Activated T-cell treated with anti-CD3 and anti-CD28 coated beads, Interleukin-2, amount 50 U/mL, for 72 hours (primary cell): ENCODE results near the gene TNFSF11. TPM values are rescaled to one million over a fixed set of nuclear protein-coding genes. Genes with fewer than 3 reads are reported as not detected.

Source experiments
- ATAC-seq, 2 donors: fragments of 150-1000 bp; cut with Tn5 transposase; replicated peaks in 1 of 2; 2 replicates each; pipeline ENCODE4 v1.10.0; 2021; ENCODE audit warnings: moderate library complexity in 2 of 2, mild to moderate bottlenecking in 1 of 2
- DNase-seq, 2 donors: peaks; one replicate each; pipeline ENCODE4 v3.0.0; 2021 to 2022; ENCODE audit warnings: mixed read lengths in 1 of 2
- H3K27ac Mint-ChIP-seq: one replicate; pipeline ENCODE4 v1.8.0; 2022; ENCODE audit warnings: mild to moderate bottlenecking, moderate library complexity, mixed read lengths
- H3K27me3 Mint-ChIP-seq: one replicate; pipeline ENCODE4 v1.8.0; 2022; ENCODE audit warnings: low read depth, mixed read lengths
- H3K36me3 Mint-ChIP-seq, 2 donors: one replicate each; pipeline ENCODE4 v1.8.0; 2022; ENCODE audit warnings: mixed read lengths in 2 of 2, mild to moderate bottlenecking in 1 of 2; ENCODE audit not compliant: insufficient read depth in 2 of 2
- H3K4me1 Mint-ChIP-seq: one replicate; pipeline ENCODE4 v1.8.0; 2022; ENCODE audit warnings: low read depth, mixed read lengths
- H3K4me3 Mint-ChIP-seq, 2 donors: one replicate each; pipeline ENCODE4 v1.8.0; 2022; ENCODE audit warnings: mild to moderate bottlenecking in 2 of 2, mixed read lengths in 2 of 2, moderate library complexity in 2 of 2
- H3K9me3 Mint-ChIP-seq, 2 donors: one replicate each; pipeline ENCODE4 v1.8.0; 2022; ENCODE audit warnings: mixed read lengths in 2 of 2
- total RNA-seq, 2 donors: library from RNA; stranded (reverse); gene quantifications; one replicate each; pipeline ENCODE4 v1.2.3, GENCODE V29; 2022

TNFSF11 gene
- total RNA-seq, 2 donors from 2014 or later: 1.6 to 2.2 TPM

DNA sequence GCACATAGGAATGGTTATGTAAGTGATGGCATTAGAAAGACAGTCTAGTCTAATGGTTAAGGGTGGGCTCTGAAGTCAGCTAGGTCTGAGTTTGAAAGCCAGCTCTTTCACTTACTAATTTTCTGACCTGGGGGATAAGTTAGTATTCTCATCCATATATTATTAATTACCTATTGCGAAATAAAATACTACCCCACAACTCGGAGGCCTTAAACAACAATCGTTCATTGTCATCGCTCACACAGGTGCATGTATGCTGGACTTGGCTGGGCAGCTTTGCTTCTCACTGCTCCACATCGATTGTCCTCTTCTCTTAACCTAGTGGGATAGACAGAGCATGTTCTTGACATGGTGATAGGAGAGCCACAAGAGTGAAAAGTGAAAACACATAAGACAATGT is 54.7 kb downstream of the TNFSF11 start:
- DNase-seq: no peak
- no peak for ATAC-seq
- Mint-ChIP-seq H3K36me3 (no peaks in the 10 kb centered on the region), H3K4me3 (no peak overlapping the region), H3K27ac (no peak overlapping the region), H3K27me3 (peaks cover 19% of the 10 kb centered on the region), H3K4me1 (no peaks in the 10 kb centered on the region), H3K9me3 (no peaks in the 10 kb centered on the region)

DNA sequence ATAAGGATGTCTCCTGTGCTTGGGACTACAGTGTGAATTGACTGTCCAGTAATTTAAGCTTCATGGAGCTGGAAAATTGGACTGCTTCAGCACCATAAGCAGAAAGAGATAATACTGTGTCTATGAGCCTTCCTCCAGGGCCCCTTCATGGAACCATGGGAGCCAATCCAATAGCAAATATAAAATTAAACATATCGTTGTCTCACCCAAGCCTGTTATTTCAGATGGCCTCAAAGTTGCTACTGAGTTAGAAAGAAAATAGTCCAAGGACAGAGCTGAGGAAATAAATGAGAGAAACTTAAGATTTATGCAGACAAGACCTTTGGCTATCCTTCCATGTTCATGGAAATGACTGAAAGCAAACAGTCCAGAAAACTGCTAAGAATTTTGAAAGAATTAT is 57.2 kb downstream of the TNFSF11 start:
- Mint-ChIP-seq H3K4me3 (no peak overlapping the region), H3K9me3 (no peaks in the 10 kb centered on the region), H3K27me3 (peaks cover 24% of the 10 kb centered on the region), H3K36me3 (no peaks in the 10 kb centered on the region), H3K4me1 (no peaks in the 10 kb centered on the region), H3K27ac (no peak overlapping the region)
- ATAC-seq: no peak
- no peak for DNase-seq

DNA sequence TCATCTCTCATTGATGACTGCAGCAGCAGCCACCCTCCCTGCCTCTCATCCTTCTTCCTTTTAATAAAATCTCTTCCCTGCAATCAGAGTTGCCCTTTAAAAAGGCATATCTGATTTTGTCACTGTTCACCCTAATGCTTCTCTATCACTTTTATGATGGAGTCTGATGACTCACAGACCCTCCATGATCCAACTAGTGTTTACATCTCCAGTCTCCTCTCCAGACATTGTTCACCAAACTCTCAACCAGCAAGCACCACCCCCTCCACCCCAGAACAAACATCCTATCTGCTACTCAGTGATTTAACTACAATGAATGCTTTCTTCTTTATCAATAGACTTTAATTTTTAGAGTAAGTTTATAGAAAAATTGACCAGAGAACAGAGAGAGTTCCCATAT is 59.5 kb downstream of the TNFSF11 start:
- H3K27ac Mint-ChIP-seq: no peak overlapping the region
- H3K4me1 Mint-ChIP-seq: no peaks in the 10 kb centered on the region
- H3K27me3 Mint-ChIP-seq: peaks cover 20% of the 10 kb centered on the region
- no peak overlapping the region for H3K4me3 Mint-ChIP-seq
- H3K9me3 Mint-ChIP-seq: no peaks in the 10 kb centered on the region
- no peak for DNase-seq
- H3K36me3 Mint-ChIP-seq: no peaks in the 10 kb centered on the region
- no peak for ATAC-seq

DNA sequence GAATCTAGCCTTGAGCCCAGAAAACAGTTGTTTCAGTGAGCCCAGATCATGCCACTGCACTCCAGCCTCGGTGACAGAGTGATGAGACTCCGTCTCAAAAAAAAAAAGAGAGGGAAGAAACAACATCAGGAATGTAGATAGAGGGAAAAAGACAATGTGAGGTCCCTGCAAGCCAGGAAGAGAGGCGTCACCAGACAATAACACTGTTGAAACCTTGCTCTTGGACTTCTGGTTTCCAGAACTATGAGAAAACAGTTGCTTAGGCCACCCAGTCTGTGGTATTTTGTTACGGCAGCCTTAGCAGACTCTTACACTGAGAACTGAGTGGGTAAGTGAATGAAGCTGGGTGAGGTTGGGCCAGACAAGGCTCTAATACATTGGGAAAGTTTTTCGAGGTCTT is 64.1 kb downstream of the TNFSF11 start:
- DNase-seq (no peak), ATAC-seq (no peak)
- Mint-ChIP-seq H3K36me3 (no peaks in the 10 kb centered on the region), H3K27ac (no peak overlapping the region), H3K4me3 (no peak overlapping the region), H3K27me3 (peaks cover 24% of the 10 kb centered on the region), H3K9me3 (peaks cover 3% of the 10 kb centered on the region in 2 donors), H3K4me1 (no peaks in the 10 kb centered on the region)

DNA sequence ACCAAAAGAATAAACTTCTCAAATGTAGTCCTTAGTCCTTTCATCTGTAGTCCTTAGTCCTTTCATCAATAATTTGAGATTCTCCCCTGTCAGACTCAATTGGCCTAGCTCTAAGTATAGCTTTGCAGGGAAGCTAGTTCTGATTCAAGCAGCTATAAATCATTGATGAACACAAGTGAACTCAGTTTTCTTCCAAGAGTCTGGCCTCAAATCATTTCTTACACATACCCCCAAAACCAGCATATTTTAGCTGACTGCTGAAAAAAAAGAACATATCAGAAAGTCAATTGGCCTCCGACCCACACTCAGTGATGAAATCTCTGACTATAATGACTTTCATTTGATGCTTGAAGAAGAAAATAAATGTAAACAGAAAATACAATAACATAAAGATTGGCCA is 64.9 kb downstream of the TNFSF11 start:
- ATAC-seq (no peak), DNase-seq (no peak)
- Mint-ChIP-seq H3K4me3 (no peak overlapping the region), H3K27ac (no peak overlapping the region), H3K27me3 (peaks cover 18% of the 10 kb centered on the region), H3K36me3 (no peaks in the 10 kb centered on the region), H3K9me3 (peaks cover 3% of the 10 kb centered on the region in 2 donors), H3K4me1 (no peaks in the 10 kb centered on the region)

DNA sequence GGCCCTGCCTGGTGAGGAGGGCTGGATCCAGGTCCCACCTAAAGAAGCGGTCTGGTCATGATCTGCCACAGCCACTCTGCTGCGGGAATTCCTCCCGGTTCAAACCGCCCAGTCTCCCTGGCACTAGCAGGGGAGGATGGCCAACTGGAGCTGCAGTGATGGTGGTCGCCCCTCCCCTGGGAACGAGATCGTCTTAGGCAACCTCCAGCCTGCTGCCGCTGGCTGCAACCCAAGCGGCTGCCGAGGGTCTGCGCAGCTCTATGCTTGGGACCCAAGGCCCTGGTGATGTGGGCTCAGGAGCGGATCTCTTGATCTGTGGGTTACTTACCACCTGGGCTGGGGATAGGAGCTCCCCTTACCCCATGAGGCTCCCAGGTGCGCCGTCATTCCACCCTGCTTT is 69.1 kb downstream of the TNFSF11 start:
- Mint-ChIP-seq H3K36me3 (no peaks in the 10 kb centered on the region), H3K4me1 (no peaks in the 10 kb centered on the region), H3K4me3 (no peak overlapping the region), H3K27me3 (peaks cover 8% of the 10 kb centered on the region), H3K9me3 (peaks cover 3% of the 10 kb centered on the region in 2 donors), H3K27ac (no peak overlapping the region)
- no peak for ATAC-seq
- DNase-seq: no peak

DNA sequence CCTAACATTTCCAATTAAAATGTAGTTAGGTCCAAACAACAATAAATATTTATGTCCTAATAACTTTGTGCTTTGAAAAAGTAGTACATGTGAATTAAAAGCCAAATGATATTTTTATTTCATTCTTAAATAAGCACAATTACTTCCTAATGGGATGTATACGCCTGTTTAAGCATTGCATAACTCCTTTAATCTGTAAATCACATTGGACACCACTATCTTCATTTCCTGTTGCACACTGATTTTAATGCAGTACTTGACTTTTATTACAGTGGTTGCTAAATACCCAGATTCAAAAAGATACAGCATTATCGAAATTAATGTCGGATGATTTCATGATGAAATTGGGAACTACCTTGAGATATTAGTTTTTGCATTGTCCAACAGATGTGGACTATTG is 70.9 kb downstream of the TNFSF11 start:
- DNase-seq: no peak
- ATAC-seq: no peak
- H3K4me3 Mint-ChIP-seq: no peak overlapping the region
- H3K27ac Mint-ChIP-seq: no peak overlapping the region
- peaks cover 3% of the 10 kb centered on the region in 2 donors for H3K9me3 Mint-ChIP-seq
- H3K36me3 Mint-ChIP-seq: no peaks in the 10 kb centered on the region
- peaks cover 13% of the 10 kb centered on the region for H3K27me3 Mint-ChIP-seq
- H3K4me1 Mint-ChIP-seq: no peaks in the 10 kb centered on the region

DNA sequence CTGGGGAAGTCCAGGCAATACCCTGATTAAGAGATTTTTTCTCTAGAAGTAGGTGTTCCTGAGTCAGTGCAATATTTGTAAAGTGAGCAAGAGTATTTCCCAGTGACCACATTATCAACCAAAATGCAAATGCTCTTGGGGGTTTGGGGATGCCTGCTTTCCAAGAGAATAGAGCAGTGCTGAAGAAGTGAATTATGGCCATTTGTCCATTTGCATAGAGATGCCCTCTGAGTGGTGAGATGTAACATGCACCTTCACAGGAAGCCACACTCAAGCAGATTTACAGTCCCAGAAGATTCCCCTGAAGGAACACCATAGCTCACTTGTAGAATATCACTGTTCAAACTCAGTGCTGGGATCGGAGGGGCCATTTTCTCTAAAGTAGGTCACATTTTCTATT is 71.8 kb downstream of the TNFSF11 start:
- no peak for ATAC-seq
- Mint-ChIP-seq H3K4me3 (no peak overlapping the region), H3K36me3 (no peaks in the 10 kb centered on the region)

DNA sequence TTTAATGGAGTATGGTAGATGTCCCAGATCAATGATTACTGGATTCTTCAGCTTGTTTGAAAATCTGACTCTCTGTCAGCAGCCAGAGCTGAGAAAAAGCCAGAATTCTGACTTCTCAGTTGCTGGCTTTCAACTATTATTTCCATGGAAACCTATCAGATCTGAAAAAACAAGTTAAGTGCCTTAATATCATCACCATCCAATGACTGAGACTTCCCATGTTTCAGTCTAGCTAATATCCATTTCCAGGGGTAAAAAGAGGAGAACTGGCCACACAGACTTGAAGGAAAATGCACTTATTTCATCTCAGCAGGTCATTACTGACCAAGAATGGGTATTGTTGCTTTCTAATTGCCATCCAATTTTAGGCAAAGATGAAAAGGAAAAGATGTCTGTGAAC is 75.2 kb downstream of the TNFSF11 start:
- ATAC-seq (no peak), DNase-seq (no peak)
- Mint-ChIP-seq H3K36me3 (no peaks in the 10 kb centered on the region), H3K27me3 (peaks cover 40% of the 10 kb centered on the region), H3K9me3 (no peaks in the 10 kb centered on the region), H3K27ac (no peak overlapping the region), H3K4me3 (no peak overlapping the region), H3K4me1 (no peaks in the 10 kb centered on the region)

More for the DNA sequence above, 71.8 kb downstream of the TNFSF11 start:
- Mint-ChIP-seq H3K9me3 (no peaks in the 10 kb centered on the region), H3K27me3 (peaks cover 16% of the 10 kb centered on the region), H3K4me1 (no peaks in the 10 kb centered on the region), H3K27ac (no peak overlapping the region)
- no peak for DNase-seq

DNA sequence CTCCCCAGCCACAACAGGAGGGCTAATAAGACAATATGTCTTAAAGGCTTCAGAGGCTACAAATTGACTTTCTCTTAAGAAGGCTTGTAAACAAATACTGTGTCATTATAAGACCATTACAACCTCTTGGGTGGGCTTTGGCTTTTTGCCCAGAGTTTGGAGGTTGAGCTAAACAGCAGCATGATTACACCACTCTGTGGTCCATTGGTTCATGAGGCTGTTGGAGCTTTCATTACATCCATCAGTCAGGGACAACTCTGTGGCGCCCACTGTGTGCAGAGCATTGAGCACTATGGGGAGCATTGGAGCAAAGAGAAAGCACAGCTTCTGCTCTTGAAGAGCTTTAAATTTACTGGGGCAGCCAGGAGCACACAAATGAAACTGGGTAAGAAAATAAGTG is 75.9 kb downstream of the TNFSF11 start:
- no peaks in the 10 kb centered on the region for H3K4me1 Mint-ChIP-seq
- H3K27ac Mint-ChIP-seq: no peak overlapping the region
- ATAC-seq: no peak
- no peak for DNase-seq
- H3K4me3 Mint-ChIP-seq: no peak overlapping the region
- H3K9me3 Mint-ChIP-seq: no peaks in the 10 kb centered on the region
- H3K36me3 Mint-ChIP-seq: no peaks in the 10 kb centered on the region
- peaks cover 42% of the 10 kb centered on the region for H3K27me3 Mint-ChIP-seq

DNA sequence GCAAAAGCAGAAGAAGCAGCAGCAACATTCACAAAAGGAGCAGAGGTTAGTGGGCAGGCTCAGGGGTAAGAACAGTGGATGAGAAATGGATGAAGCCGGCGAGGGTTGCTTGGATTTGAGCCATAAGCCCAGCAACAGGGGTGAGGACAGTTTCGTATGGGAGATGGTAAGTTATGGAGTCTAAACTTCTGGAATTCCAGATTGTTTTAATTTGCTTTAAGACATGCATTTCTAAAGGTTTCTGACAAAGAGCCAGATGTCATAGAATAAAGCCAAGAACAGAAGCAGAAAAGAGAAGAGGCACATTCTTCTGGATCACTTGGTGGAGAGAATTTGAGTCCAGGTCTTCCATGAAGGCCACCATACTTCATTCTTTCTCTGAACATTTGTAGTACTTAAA is 76.6 kb downstream of the TNFSF11 start:
- ATAC-seq (no peak), DNase-seq (no peak)
- Mint-ChIP-seq H3K4me3 (no peak overlapping the region), H3K9me3 (no peaks in the 10 kb centered on the region), H3K36me3 (no peaks in the 10 kb centered on the region), H3K27ac (no peak overlapping the region), H3K4me1 (no peaks in the 10 kb centered on the region), H3K27me3 (peaks cover 49% of the 10 kb centered on the region)

DNA sequence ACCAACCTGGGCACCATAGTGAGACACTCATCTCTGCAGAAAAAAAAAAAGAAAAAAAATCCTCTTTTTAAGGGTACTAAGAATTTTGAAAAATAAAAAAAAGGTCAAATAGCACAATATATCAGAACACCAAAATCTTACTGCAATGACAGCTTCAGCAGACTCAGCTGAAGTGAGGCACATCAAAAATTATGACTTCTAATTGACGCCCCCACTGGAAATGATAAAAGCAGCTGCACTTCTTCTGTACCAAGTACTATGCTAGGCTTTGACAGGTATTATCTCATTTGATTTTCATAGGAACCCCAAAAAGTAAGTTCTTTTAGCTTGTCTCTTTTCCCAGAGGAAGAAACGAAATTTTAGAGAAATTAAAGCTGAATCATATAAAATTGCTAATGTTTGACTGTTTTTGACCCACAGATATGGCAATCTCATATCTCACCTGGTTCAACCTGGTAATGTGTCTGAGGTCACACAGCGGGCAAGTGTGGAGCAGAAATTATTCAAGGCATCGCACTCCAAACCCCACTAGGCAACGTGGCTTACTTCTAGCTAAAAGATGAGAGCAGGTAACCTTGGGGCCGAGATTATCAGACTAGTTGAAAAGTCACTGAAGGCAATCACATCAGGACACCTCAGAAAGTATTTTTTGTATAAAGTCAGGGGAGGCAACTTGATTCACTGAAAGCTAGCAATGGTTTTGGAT is 78.1 kb downstream of the TNFSF11 start:
- DNase-seq (no peak), ATAC-seq (no peak)
- Mint-ChIP-seq H3K9me3 (no peaks in the 10 kb centered on the region), H3K27me3 (peaks cover 60% of the 10 kb centered on the region), H3K36me3 (no peaks in the 10 kb centered on the region), H3K4me1 (no peaks in the 10 kb centered on the region), H3K4me3 (no peak overlapping the region), H3K27ac (no peak overlapping the region)

DNA sequence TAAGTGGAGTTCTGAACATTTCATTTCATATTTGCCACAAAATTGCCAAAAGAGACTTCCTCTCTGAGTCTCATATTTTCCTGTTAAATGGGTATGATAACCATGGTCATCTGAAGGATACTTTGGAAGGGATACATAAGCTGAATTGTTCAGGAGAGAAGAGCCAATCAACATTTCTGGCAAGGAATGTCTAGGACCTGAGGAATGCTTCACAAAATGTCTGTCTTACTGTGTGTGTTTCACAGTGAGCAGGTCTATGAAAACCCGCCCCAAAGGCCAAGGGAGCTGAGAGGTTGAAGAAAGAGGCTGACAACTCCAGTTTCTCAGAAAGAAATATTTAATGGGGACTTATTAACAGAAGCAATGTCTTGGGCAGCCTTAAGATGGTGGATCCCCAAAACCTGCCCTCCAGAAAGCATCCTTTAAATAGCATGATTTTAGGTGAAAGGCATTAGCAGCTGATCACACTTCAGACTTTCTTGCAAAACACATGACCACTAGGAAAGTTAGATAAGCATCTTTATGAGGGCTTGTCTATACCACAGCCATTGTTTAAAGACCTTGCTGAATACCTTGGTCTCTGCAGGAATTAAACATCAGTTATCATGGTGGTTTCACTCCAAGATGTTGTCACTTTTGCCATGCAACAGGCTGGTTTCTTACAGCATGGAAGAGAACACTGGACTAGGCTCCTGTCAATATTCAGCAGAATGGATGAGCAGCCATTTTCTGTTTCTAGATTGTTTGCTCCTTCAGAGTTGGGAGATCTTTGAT is 78.9 kb downstream of the TNFSF11 start:
- no peak overlapping the region for H3K27ac Mint-ChIP-seq
- peaks cover 67% of the 10 kb centered on the region for H3K27me3 Mint-ChIP-seq
- ATAC-seq (no peak), DNase-seq (no peak)
- H3K9me3 Mint-ChIP-seq: no peaks in the 10 kb centered on the region
- H3K36me3 Mint-ChIP-seq: no peaks in the 10 kb centered on the region
- no peak overlapping the region for H3K4me3 Mint-ChIP-seq
- H3K4me1 Mint-ChIP-seq: no peaks in the 10 kb centered on the region

DNA sequence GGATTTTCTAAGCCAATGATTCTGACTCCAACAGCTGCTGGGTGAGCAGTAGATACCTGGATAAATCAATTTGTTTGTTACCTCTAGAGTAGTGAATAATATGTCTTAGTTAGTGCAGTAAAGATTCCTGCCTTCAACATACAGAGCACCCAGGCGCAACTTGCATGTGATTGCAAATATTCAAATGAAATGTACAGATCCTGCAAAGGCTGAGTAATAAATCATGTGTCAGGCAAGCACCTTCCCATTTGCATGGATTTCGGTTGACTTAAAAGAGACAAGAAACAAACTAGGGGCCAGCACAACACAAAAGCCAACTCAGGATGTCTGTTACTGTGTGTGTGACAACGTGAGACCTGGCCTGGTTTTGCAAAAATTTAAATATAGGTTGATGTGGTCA is 79.7 kb downstream of the TNFSF11 start:
- Mint-ChIP-seq H3K27me3 (peaks cover 70% of the 10 kb centered on the region), H3K4me3 (no peak overlapping the region), H3K36me3 (no peaks in the 10 kb centered on the region), H3K9me3 (no peaks in the 10 kb centered on the region), H3K4me1 (no peaks in the 10 kb centered on the region), H3K27ac (peak overlapping the region; percentile 15)
- ATAC-seq (no peak), DNase-seq (no peak)
